LoVo (cell line): ENCODE data around the gene CHMP4A.

Source experiments
- DNase-seq: peaks from one replicate; pipeline ENCODE4 v3.0.0-alpha.2; 2016; ENCODE audit warnings: low spot score

Gene CHMP4A

DNA sequence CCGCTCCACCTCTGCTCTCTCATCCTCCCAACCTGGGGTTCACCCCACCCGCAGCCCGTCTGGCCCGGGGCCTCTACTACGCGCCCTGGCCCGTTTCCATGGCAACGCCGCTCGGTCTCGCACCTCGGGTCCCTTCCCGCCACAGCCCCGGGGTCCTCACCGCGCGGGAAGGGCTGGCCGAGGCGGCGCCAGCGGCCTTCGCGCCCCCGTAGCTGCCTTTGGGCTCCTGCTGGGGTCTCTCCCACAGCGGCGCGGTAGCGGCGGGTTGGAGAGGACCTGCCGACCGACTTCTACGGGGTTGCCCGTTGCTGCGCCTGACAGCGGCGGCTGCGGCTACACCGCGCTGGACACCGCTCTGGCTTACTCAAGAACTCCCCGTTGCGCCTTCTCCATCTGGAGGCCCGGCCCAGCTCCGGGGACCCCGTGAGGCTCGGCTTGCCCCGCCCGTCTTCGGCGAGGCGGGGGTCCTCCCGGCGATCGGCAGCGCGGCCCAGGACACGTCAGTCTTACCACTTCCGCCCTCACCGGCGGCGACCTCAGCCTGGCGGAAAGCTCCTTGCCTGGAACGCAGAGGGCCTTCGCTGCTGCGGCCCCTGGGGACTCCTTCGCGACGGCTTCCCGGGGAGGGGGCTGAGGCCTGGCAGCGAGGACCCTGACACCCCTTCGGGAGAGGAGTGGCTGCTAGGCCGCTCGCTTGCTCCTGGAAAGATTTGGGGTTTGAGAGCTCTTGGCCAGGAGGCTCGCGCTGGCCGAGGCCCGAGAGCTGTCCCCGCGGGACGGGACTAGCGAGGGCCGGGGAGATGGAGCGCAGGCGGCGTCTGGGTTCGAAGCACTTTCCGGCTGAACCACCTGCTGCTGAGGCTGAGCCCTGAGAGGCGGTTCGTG is 17.9 kb downstream of the CHMP4A start, which contains the start of gene TM9SF1:
Gene TM9SF1, minus strand, starts transcription at position 256 of the 885 bp plus-strand sequence. CDS start 422 bp downstream, outside the sequence.
- DNase-seq: peak; percentile 79

DNA sequence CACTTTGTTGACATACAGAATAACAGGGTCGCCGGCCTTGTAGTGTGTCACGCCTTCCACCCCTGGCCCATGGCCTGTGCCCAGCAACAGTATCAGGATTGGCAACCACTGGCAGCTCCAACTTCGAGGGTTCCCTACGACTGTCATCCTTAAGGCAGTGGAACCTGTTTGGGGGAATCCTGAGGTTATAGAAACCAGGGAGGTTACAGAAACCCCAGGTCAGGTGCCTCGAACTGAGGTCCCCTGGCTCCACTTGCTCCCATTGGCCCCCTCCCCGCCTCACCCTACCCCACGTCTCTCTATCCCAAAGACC is 18.5 kb downstream of the CHMP4A start:
- no peak for DNase-seq

DNA sequence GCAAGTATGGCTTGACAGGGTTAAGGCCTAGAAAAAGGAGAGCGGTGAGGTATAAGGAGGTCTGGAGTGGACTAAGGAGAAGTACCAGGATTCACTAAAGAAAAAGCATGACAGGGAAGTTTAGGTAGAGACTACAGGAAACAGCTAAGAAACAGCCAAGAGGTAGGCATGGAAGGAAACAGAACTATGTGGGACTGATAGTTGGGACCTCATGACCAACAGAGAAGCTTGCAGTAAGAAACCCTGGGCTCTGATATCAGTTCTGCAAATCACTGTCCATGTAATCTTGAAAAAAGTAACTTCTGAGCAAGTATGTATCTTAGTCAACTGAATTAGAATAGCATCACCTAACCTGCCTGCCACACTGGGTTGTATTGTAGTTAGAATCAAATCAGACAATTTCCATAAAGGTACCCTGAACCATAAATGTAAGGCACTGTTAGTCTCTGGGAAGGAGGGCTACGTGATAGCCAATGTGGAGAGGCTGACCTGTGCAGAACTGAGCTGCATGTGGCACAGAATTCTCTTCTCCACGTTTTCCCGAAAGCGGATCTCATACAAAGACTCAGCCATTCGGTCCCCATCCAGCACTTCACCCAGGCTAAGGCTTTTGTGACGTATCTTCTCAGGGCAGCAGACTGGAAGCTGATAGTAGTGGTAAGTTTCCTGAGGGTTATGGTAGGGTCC is 19.0 kb downstream of the CHMP4A start:
- no peak for DNase-seq

DNA sequence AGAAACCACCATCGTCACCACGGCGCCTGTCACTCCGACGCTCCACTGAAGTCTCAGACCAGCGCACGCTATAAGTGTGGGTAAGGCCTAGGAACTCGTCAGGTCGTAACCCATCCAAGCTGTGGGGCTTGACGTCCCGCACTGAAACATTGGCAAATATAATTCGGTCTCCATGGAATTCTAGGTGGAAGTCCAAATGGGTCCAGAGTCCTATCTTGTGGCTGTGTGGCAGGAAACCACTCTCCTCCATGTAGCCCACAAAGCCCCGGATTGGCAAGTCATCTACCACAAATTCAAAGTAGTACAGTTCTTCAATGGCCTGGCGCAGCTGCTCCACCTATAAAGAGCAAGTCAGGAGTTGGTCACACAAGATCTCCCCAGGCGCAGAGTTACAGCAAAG is 20.4 kb downstream of the CHMP4A start:
- DNase-seq: no peak

DNA sequence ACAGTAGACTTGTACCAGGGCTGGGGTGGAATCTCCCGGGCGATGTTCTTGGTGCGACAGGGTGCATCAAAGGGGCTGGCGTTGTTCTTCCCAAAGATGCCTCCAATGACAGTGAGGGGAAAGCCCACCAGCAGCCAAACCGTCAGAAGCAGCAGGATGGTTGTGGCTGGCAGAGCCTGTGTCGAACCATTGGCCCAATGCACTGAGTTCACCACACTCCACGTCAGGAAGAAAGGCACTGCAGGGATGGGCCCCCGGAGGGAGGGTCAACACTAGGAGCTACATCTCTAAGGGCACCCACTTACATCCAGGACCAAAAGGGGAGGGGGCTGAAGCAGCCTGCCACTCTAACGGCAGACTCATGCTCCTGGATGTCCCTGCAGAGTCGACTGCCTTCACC is 22.9 kb downstream of the CHMP4A start:
- no peak for DNase-seq

DNA sequence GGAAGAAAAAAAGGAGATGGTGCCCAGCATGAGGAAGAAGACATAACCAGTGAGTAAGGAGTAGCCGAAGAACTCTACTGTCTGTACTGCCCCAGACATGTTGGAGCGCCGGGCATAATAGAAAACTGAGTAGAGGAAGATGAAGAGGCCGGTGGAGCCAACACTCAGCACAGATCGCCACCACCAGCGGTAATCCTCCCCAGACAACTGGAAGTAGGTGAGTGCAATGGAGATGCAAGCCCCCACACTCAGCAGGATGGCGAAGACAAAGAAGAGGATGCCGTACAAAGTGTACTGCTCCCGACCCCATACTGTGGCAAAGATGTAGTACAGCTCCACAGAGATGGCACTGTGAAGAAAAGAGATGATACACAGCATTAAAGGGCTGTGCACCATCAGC is 23.8 kb downstream of the CHMP4A start:
- DNase-seq: no peak

DNA sequence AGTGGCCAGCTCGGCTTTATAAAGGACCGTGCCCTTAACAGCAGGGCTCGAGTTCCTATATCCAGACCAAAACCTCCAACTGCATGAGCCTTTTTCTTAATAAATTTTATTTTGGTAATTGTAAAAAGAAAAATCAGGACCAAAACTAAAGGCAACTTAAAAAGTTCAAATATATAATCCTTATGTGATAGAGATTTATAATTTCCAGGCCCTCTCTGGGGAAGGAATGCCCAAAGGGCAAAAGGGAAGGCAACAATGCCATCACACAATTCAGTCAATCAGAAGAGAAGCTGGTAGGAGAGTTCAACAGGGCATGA is 24.3 kb downstream of the CHMP4A start:
- no peak for DNase-seq

DNA sequence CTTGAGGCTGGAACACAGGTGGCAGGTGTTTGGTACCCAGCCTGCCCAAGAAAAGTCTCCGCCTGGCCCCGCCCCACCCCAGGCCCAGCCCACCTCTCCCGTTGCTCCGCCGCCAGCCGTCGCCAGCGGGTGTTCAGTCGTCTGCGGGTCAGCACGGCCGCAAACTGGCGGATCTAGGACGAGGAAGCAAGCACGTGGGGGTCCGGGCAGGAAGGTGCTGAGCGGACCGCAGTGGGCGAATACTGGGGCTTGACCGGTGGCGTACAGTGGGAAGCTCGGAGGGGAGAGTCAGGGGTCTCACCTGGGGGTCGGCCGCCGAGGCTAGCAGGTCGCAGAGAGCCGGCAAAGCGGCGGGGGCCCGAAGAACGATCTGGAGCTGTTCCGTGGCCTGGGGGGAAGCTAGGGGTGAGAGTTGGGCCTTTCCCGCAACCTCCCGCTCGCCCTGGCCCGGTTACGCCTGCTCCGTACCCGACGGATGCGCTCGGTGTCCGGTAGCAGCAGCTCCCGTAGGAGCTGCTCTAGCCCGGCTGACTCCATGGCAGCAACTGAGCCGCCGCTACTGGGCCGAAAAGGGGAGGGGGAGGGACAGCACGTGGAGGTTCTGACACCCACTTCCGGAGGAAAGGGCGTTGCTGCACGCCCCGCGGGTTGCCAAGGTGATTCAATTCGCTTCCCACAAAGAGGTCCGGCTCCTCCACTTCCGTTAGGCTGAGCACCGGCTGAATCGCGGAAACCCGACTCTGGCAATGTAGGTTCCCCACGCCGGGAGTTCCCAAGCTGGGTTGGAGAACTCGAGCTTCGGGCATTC is 24.8 kb downstream of the CHMP4A start, which contains the start of gene IPO4:
Gene IPO4, minus strand, starts transcription at position 566 of the 808 bp plus-strand sequence. Its CDS starts 29 bp downstream, at position 537.
- peak; percentile 97 for DNase-seq

DNA sequence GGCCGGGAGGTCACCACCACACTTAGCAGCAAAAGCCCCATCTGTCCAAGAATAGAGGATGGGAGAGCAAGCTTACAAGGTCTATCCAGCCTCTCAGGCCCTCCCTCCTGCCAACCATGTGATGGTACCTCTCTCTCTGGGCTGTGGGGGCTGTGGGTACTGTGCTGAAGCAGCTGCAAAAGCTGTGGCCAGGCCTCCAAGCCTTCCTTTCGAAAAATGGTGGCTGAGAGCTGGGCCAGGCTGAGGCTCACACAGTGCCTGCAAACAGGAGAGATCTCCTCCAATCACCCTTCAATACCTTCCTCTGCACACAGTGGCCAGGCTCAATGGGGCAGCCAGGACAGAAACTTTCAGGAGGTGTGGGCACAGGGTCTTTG is 25.8 kb downstream of the CHMP4A start:
- DNase-seq: no peak

DNA sequence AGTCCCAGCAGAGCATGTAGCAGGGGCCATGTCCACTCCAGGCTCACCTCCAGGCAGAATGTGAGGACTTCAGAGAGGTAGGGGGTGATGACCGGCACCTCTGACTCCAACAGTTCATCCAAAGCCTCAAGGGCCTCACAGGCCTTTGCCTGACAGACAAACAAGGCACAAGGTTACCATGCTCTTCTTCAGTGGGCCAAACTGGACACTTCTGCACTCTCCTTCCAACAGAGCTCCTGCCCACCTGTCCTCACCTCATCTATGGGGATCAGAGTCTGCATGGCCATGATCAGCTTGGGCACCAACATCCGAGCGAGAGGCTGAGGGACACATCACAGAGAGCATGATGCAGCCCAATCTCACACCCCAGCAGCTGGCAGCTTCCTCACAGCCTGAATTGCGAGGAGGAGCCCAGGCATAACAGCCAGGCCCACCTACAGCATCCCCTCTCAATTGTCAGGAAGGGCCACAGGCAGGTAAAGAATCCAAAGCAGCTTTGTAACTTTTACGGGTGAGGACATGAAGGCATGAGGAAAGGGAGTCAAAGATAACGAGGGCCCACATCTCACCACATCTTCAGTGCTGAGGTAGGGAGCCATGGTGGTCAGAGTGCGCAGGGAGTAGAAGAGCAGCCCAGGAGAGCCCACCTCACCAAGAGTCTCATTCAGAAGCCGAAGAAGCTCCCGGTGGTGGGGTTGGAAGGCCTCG is 26.3 kb downstream of the CHMP4A start:
- no peak for DNase-seq

DNA sequence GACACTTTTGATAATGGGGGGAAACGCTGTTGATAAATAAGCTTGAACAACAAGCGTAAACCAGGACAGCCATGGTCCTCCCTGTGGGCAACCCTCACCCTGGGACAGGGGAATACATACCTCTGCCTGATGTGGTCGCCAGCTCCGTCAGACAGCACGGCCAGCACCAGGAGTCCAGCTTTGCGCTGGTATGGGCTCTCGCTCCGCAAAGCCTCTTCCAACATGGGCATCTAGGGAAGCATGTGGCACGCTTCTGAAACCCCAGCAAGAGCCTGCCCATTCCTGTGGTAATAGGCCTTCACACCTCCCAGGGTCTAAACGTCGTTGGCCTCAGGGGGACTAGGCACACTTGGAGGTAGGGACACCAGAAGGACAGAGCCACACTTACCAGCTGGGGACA is 27.5 kb downstream of the CHMP4A start:
- DNase-seq: no peak

DNA sequence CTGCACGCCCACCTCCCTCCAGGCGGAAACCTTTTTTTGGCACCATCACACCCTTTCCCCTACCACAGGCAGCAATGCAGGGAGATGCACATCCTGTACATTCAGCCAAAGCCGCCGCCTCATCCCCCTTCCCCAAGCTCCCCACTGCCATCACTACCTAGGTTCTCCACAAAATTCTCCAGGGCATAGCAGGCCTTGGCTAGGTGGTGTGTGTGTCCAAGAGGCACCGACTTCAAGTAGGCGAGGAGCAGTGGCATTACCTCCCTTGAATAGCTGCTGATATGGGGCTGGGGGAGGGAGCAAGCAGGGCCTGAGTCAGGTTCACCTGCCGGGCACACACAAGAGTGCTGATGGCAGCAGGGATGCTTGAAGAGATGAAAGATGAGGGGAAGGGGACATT is 28.3 kb downstream of the CHMP4A start:
- DNase-seq: no peak

DNA sequence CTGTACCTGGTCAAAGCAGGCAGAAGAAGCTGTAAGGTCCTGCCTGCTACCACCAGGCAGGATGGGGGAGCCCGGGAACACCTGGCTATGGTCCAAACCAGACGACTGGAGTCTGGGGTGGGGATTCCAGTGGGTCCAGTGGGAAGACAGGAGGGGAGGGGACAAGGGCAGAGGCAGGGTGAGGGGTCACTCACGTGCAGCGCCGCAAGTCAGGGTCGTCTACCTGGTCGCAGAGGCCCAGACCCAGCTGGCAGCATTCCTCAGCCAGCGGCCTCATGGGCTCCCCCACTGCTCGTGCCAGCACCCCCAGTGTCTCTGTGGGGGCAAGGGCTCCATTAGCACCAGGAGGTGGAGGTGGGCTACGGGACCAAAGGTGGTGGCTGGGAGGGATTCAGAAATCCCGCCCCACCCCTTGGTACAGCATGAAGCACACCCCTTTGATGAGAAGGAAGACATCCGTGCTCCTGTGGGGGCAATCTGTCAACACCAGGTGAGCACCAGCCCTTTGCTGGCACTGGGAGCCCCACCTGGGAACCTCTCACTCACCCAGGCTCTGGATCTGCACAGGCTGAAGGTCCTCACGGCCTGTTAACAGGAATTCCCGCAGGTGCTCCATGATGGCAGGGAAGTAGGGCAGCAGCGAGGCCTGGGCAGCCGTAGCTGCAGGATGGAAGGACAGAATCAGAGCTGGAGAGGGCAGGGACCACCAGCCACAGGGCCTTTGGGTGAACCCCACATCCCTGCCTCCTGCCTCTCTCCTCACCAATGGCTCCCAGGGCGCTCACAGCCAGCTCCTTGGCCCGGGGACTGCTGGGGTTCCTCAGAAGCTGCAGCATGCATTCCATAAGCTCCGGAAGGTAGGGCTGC is 29.0 kb downstream of the CHMP4A start:
- no peak for DNase-seq

DNA sequence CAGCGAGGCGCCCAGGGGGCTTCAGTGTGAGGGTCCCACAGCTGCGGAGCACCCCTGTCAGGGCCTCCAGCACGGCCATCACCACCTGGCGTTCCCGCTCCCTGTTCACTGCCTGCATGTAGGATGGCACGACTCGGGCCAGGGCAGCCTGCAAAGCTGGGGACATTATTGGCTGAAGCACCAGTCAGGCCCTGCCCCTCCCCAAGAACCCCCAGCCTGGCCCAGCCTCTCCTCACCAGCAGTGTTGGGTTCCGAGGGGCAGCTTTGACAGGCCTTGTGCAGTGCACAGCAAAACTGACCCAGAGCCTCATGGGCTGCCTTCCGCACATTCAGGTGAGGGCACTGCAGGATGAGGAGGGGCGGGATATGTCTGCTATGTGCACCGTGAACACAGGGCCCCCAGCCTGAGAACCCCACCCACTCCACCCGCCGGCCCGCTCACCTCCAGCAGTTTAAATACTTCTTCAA is 30.2 kb downstream of the CHMP4A start:
- no peak for DNase-seq

DNA sequence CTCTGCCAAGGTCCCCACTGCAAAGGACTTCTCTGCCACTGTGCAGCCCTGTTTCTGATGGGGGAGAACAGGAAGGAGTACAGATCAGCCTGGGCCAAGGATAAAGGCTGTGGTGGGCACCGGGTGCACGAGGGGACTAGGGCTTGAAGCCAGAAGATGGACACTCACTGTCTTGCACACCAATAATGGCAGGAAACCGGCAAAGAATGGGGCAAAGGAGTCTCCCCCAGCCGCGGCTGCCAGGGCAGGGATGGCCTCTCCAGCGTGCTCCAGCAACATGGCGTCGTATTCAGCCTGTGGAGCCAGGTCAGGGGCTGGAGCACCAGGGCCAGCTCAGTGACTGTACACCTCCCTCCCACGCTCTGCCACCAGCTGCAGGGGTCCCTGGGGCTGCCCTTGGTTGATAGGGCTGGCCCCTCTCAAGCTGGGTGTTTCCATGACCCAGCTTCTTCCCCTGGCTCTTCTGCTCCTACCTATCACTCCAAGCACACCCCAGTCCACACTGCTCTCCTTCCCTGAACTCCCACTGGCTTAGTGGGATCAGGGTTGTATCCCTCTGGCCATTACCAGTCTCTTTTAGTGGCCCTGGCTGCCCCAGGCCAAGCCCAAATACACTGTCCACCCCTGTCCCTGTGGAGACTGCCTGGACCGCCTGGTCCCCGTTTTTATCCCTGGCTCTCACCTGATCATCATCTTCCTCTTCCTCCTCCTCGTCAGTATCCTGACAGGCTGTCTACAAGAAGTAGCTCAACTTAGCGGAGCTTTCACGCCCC is 31.0 kb downstream of the CHMP4A start:
- no peak for DNase-seq

DNA sequence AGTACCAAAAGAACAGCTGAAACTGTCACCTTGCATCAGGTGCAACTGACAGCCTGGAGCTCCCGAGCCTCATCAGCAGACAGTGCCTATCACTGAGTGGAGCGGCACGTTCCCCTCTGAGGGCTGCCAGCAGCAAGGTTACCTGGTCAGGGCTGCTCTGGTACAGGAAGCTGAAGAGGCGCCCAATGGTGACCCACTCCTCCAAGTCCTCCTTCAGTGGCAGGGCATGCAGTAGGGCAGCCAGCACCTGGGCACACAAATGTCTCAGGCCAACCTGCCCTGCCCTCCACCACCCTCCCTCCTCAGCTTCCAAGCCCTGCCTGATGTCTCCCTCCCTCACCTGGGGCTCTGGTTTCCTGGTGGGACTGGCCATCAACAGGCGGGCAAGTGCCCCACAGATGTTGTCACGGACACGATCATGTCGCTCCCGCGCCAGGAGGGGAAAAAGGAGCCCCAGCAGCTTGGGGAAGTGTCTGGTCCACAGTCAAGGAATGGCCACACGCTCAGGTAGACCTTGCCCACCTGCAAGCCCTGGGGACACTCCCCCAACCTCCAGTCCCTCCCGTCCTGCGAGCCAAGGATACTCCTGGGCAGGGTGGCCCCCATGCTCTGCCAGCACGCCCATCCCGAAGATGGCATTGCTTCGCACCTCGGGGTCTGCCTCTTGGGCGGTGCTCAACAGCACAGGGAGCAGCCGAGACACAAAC is 31.8 kb downstream of the CHMP4A start:
- no peak for DNase-seq

DNA sequence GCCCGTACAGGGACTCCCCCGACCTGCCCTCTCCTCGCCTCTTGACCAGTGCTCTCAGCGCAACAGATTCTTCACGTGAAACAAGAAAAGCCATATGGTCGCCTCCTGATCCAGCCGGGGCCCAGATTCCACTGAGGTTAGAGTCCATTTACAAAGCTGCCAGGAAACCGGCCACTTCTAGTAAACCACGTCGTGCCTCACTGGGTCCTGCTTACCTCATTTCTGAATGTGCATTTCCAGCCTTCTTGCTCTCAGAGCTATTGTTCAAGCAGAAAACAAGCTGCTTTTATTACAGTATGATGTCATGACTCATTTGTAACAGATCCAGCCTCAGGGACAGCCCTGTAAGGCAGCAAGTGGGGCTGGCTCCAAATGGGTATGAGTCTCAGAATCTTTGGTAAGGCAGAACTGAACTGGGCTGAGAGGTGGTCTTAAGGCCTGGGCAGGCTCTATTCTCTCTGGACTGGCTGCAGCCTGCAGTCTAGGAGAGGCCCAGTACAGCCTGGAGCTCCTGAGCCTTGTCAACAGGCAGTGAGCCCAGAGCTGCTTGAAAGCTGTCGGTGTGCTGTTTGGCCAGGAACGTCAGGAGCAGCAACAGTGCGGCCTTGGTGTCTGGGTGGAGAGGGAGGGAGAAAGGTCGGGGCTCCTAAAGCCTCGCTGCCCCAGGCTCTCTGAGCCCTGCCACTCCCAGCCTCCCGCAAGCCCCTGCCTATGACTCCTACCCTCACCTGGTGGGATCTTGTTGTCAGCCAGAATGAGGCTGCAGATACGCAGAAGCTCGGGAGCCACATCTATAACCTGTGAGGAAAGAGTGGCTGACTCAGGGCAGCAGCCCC is 33.1 kb downstream of the CHMP4A start:
- no peak for DNase-seq

DNA sequence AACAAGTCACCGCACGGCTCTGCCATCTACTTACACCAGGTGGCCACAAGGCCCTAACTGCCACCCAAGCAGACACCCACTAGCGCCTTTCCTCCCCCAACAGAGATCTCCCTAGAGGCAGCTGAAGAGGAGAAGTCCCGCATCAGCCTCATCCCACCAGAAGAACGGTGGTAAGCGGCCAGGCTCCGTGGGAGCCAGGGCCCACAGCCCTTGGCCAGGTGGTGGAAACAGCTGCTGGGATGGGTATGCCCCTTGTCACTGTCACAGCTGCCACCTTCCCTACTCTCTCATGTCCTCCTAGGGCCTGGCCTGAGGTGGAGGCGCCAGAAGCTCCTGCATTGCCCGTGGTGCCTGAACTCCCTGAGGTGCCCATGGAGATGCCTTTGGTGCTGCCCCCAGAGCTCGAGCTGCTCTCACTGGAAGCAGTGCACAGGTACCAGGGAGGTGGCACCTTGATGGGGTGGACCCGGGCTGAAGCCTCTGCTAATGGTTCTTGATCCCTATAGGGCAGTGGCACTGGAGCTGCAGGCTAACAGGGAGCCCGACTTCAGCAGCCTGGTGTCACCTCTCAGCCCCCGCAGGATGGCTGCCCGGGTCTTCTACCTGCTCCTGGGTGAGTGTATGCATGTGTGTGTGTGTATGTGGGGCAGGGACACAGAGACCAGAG is 33.9 kb downstream of the CHMP4A start:
- DNase-seq: no peak
